Lung (tissue), 12 donors: Measurements from ENCODE around the gene GIPC1. TPM values are rescaled to one million over a fixed set of nuclear protein-coding genes. Genes with fewer than 3 reads are reported as not detected.

Source experiments
- ATAC-seq: fragments of 200-7000 bp; cut with Tn5 transposase; one replicate; pipeline ENCODE4 v1.9.1; 2020; ENCODE audit warnings: moderate number of reproducible peaks; ENCODE audit not compliant: insufficient read depth, low FRiP score
- DNase-seq, 3 donors: peaks; one replicate each; pipeline ENCODE4 v3.0.0-alpha.2; 2013 to 2017
- H3K27ac ChIP-seq, 2 donors: one replicate each; pipeline ENCODE4 v1.5.1; 2013; ENCODE audit warnings: mild to moderate bottlenecking in 2 of 2, moderate library complexity in 2 of 2, control low read depth in 1 of 2, inconsistent platforms in 1 of 2, low read depth in 1 of 2, low read length in 1 of 2
- H3K27me3 ChIP-seq, 3 donors: one replicate each; pipeline ENCODE4 v1.5.1; 2013; ENCODE audit warnings: low read length in 2 of 3; ENCODE audit not compliant: control insufficient read depth in 3 of 3, insufficient read depth in 3 of 3
- H3K36me3 ChIP-seq, 4 donors: one replicate each; pipeline ENCODE4 v1.5.1; 2013; ENCODE audit warnings: low read length in 4 of 4, mild to moderate bottlenecking in 1 of 4, moderate library complexity in 1 of 4; ENCODE audit not compliant: control insufficient read depth in 4 of 4, insufficient read depth in 4 of 4
- H3K4me1 ChIP-seq, 5 donors: one replicate each; pipeline ENCODE4 v1.5.1; 2013; ENCODE audit warnings: low read length in 5 of 5, mild to moderate bottlenecking in 2 of 5, moderate library complexity in 1 of 5; ENCODE audit not compliant: control insufficient read depth in 5 of 5, insufficient read depth in 5 of 5
- H3K4me3 ChIP-seq: one replicate; pipeline ENCODE4 v1.5.1; 2013; ENCODE audit warnings: mild to moderate bottlenecking, control low read depth, moderate library complexity
- H3K9ac ChIP-seq, 2 donors: one replicate each; pipeline ENCODE4 v1.5.1; 2013; ENCODE audit warnings: low read length in 2 of 2, control low read depth in 1 of 2; ENCODE audit not compliant: insufficient read depth in 1 of 2
- H3K9me3 ChIP-seq, 4 donors: one replicate each; pipeline ENCODE4 v1.5.1; 2013; ENCODE audit warnings: low read length in 3 of 4, mild to moderate bottlenecking in 1 of 4, moderate library complexity in 1 of 4; ENCODE audit not compliant: control insufficient read depth in 4 of 4, insufficient read depth in 3 of 4
- CTCF ChIP-seq: IDR thresholded peaks from 2 replicates; pipeline ENCODE4 v1.5.1; 2012; ENCODE audit warnings: mild to moderate bottlenecking; ENCODE audit errors: control extremely low read depth, extremely low read depth
- WGBS, 2 donors: extraction: QIAGEN DNeasy Blood & Tissue Kit; methylation state at CpG; one replicate each; pipeline ENCODE4 v1.1.7; 2013; 5-methylcytosine and 5-hydroxymethylcytosine counted together
- polyA plus RNA-seq, 2 donors: library from polyadenylated mRNA; stranded (reverse); fragments of 200-250 nt; gene quantifications; one replicate each; pipeline ENCODE4 v1.2.1, GENCODE V29; 2013
- total RNA-seq, 2 donors: library from RNA; depleted of rRNA in 1 of 2; stranded (reverse); fragments of >200 nt in 1 of 2; gene quantifications; one replicate each; pipeline ENCODE4 v1.2.1, GENCODE V29; 2014 to 2021
- donor health status: control.
- donor health status: control.
- donor health status: Bipolar disorder and iron deficiency.
- donor health status: healthy.
- donor health status: DM: yes; HTN: yes; CAD: no.

GIPC1 gene
- total and polyA plus RNA-seq, 4 donors, result 94.9 to 156 (median 131) TPM

GRCh38 chr19:14519245-14519859 is 23.4 kb upstream of the GIPC1 start:
- Histone ChIP-seq H3K9me3 (no peaks in the 10 kb centered on the region), H3K4me1 (peaks cover 0 to 23% (median 7%) of the 10 kb centered on the region in 5 donors), H3K9ac (no peak overlapping the region), H3K27me3 (no peaks in the 10 kb centered on the region), H3K36me3 (peaks cover 15 to 22% (median 20%) of the 10 kb centered on the region in 4 donors), H3K4me3 (no peak overlapping the region), H3K27ac (peak overlapping the region; percentile 85 to 87)
- TF ChIP-seq CTCF, result no peak
- ATAC-seq (no peak), DNase-seq (no peak)
- 93 to 97% methylated on average over 22 of the region's 22 CpGs for WGBS, 2 donors

GRCh38 chr19:14517840-14518505 is 22.0 kb upstream of the GIPC1 start, which contains the start of gene DNAJB1:
Gene DNAJB1, minus strand, starts transcription at chr19:14518397. Its CDS starts 48 bp downstream, at chr19:14518349.
- Histone ChIP-seq H3K27me3 (no peaks in the 10 kb centered on the region), H3K27ac (peak within 1 kb of the TSS; percentile 98 to 99), H3K4me3 (peak within 1 kb of the TSS; percentile 74), H3K9ac (peak within 1 kb of the TSS; percentile 91 to 94), H3K36me3 (peaks cover 17 to 28% (median 23%) of the 10 kb centered on the region in 4 donors), H3K4me1 (peaks cover 0 to 23% (median 11%) of the 10 kb centered on the region in 5 donors), H3K9me3 (no peaks in the 10 kb centered on the region)
- DNase-seq, result peak; percentile 77 to 97 (median 86)
- ATAC-seq, result peak; percentile 80
- WGBS, 2 donors, result 0% methylated on average over 46 to 82 of the region's 82 CpGs
- no peak for TF ChIP-seq CTCF

GRCh38 chr19:14517446-14517839 is 21.5 kb upstream of the GIPC1 start:
- no peak for TF ChIP-seq CTCF
- 0 to 1% methylated on average over 25 to 32 of the region's 32 CpGs for WGBS, 2 donors
- Histone ChIP-seq H3K4me1 (peaks cover 0 to 23% (median 11%) of the 10 kb centered on the region in 5 donors), H3K27me3 (no peaks in the 10 kb centered on the region), H3K27ac (peak overlapping the region; percentile 98 to 99), H3K9me3 (no peaks in the 10 kb centered on the region), H3K4me3 (peak overlapping the region; percentile 74), H3K9ac (peak overlapping the region; percentile 46 to 88), H3K36me3 (peaks cover 17 to 28% (median 23%) of the 10 kb centered on the region in 4 donors)
- no peak for DNase-seq
- no peak for ATAC-seq
